IMR-90 (cell line): Measurements from ENCODE around the gene GSTT2B. TPM values are rescaled to one million over a fixed set of nuclear protein-coding genes. Genes with fewer than 3 reads are reported as not detected.

Experiments
- ATAC-seq: fragments of 200-7000 bp; cut with Tn5 transposase; 2 replicates; pipeline ENCODE4 v1.9.1; 2020; ENCODE audit warnings: low read depth, mild to moderate bottlenecking, moderate library complexity
- BruUV-seq: library from RNA; stranded (reverse); fragments of 400-500 nt; replicated peaks from 2 replicates; lab custom pipeline; 2021; lab: Mats Ljungman, UMichigan
- CTCF ChIA-PET: fragments of 300-600 bp; formaldehyde crosslinking; extraction: SDS; loops from one replicate; lab custom pipeline; 2021; ENCODE audit warnings: antibody characterized with exemption; lab: Yijun Ruan, JAX
- POLR2A ChIA-PET: fragments of 300-600 bp; sonication (Branson Sonifier 250); formaldehyde crosslinking; loops from one replicate; lab custom pipeline; 2022; ENCODE audit warnings: antibody characterized with exemption; ENCODE audit not compliant: unreplicated experiment; lab: Charles Lee
- DNase-seq: peaks from one replicate; pipeline ENCODE4 v3.0.0; 2013
- H2AFZ ChIP-seq: replicated peaks from 2 replicates; pipeline ENCODE3; 2013; ENCODE audit warnings: low read length, mild to moderate bottlenecking; ENCODE audit not compliant: poor library complexity
- H2AK5ac ChIP-seq: 2 replicates; pipeline ENCODE4 v1.6.1; 2013; ENCODE audit warnings: low read depth, low read length, inconsistent platforms
- H2AK9ac ChIP-seq: replicated peaks from 2 replicates; pipeline ENCODE3; 2013; ENCODE audit warnings: mild to moderate bottlenecking, low read depth, low read length, moderate library complexity; ENCODE audit not compliant: poor library complexity
- H2BK120ac ChIP-seq: 2 replicates; pipeline ENCODE4 v1.6.1; 2013; ENCODE audit warnings: low read depth, low read length, inconsistent platforms
- H2BK15ac ChIP-seq: 3 replicates; pipeline ENCODE4 v1.6.1; 2013; ENCODE audit warnings: low read depth, low read length, inconsistent platforms
- H2BK20ac ChIP-seq: 2 replicates; pipeline ENCODE4 v1.6.1; 2013; ENCODE audit warnings: low read depth, mild to moderate bottlenecking, inconsistent platforms, low read length, moderate library complexity
- H2BK5ac ChIP-seq: 2 replicates; pipeline ENCODE4 v1.6.1; 2013; ENCODE audit warnings: mild to moderate bottlenecking, low read depth, low read length, inconsistent platforms; ENCODE audit not compliant: poor library complexity, severe bottlenecking
- H3K14ac ChIP-seq: replicated peaks from 2 replicates; pipeline ENCODE4 v1.6.1; 2013; ENCODE audit warnings: low read depth, low read length, inconsistent platforms
- H3K18ac ChIP-seq: 2 replicates; pipeline ENCODE4 v1.6.1; 2013; ENCODE audit warnings: low read depth, low read length, control low read depth
- H3K23ac ChIP-seq: 2 replicates; pipeline ENCODE4 v1.6.1; 2013; ENCODE audit warnings: low read depth, low read length, inconsistent platforms
- H3K27ac ChIP-seq: 2 replicates; pipeline ENCODE4 v1.5.1; 2013; ENCODE audit warnings: mild to moderate bottlenecking, control low read depth, low read length; ENCODE audit not compliant: insufficient read depth
- H3K27me3 ChIP-seq: 2 replicates; pipeline ENCODE4 v1.6.1; 2013; ENCODE audit warnings: low read length; ENCODE audit not compliant: control insufficient read depth, insufficient read depth
- H3K36me3 ChIP-seq: 2 replicates; pipeline ENCODE4 v1.6.1; 2013; ENCODE audit warnings: low read length, mixed read lengths; ENCODE audit not compliant: control insufficient read depth, insufficient read depth
- H3K4ac ChIP-seq: 2 replicates; pipeline ENCODE4 v1.6.1; 2013; ENCODE audit warnings: low read depth, low read length, inconsistent platforms
- H3K4me1 ChIP-seq: 2 replicates; pipeline ENCODE4 v1.6.1; 2013; ENCODE audit warnings: low read length, mixed read lengths; ENCODE audit not compliant: control insufficient read depth, insufficient read depth
- H3K4me2 ChIP-seq: 2 replicates; pipeline ENCODE4 v1.6.1; 2013; ENCODE audit warnings: low read depth, mild to moderate bottlenecking, control low read depth, low read length, moderate library complexity
- H3K4me3 ChIP-seq: 2 replicates; pipeline ENCODE4 v1.5.1; 2013; ENCODE audit warnings: low read depth, mild to moderate bottlenecking, control low read depth, low read length, moderate library complexity; ENCODE audit not compliant: insufficient read depth
- H3K56ac ChIP-seq: 2 replicates; pipeline ENCODE4 v1.6.1; 2013; ENCODE audit warnings: low read length, inconsistent platforms; ENCODE audit not compliant: insufficient read depth; ENCODE audit errors: extremely low read depth
- H3K79me1 ChIP-seq, 2 experiments: 2 replicates each; pipeline ENCODE4 v1.6.1; 2013; ENCODE audit warnings: low read length in 2 of 2, inconsistent platforms in 1 of 2, low read depth in 1 of 2
- H3K9ac ChIP-seq: 2 replicates; pipeline ENCODE4 v1.6.1; 2013; ENCODE audit warnings: low read depth, low read length, control low read depth
- H3K9me1 ChIP-seq: 2 replicates; pipeline ENCODE4 v1.6.1; 2013; ENCODE audit warnings: low read length, inconsistent platforms; ENCODE audit not compliant: insufficient read depth
- H3K9me3 ChIP-seq: 2 replicates; pipeline ENCODE4 v1.6.1; 2013; ENCODE audit warnings: low read length; ENCODE audit not compliant: control insufficient read depth, insufficient read depth
- H4K20me1 ChIP-seq: 2 replicates; pipeline ENCODE4 v1.6.1; 2013; ENCODE audit warnings: low read length, inconsistent platforms; ENCODE audit not compliant: insufficient read depth
- H4K5ac ChIP-seq: 2 replicates; pipeline ENCODE4 v1.6.1; 2013; ENCODE audit warnings: mild to moderate bottlenecking, low read depth, low read length, control low read depth
- H4K8ac ChIP-seq, 2 experiments: 2 replicates each; pipeline ENCODE4 v1.6.1; 2013; ENCODE audit warnings: low read depth in 2 of 2, low read length in 2 of 2, control low read depth in 1 of 2, inconsistent platforms in 1 of 2
- H4K91ac ChIP-seq: 2 replicates; pipeline ENCODE4 v1.6.1; 2013; ENCODE audit warnings: low read depth, low read length, inconsistent platforms; ENCODE audit not compliant: insufficient read depth
- BHLHE40 ChIP-seq: fragments of 150-350 bp; IDR thresholded peaks from 2 replicates; pipeline ENCODE4 v1.6.1; 2016; ENCODE audit warnings: mild to moderate bottlenecking, low read depth, low read length
- CEBPB ChIP-seq: IDR thresholded peaks from 2 replicates; pipeline ENCODE4 v1.6.1; 2012; ENCODE audit warnings: low read depth, low read length, improper control_type of control experiment
- CHD1 ChIP-seq: IDR thresholded peaks from 2 replicates; pipeline ENCODE4 v1.6.1; 2012; ENCODE audit warnings: low read depth, low read length, improper control_type of control experiment
- ELK1 ChIP-seq: fragments of 150-350 bp; IDR thresholded peaks from 2 replicates; pipeline ENCODE4 v1.6.1; 2016; ENCODE audit warnings: low read depth, mild to moderate bottlenecking, low read length, moderate library complexity, borderline replicate concordance
- FOS ChIP-seq: fragments of 150-350 bp; IDR thresholded peaks from 2 replicates; pipeline ENCODE4 v1.6.1; 2016; ENCODE audit warnings: low read depth, low read length
- MAFK ChIP-seq: IDR thresholded peaks from 2 replicates; pipeline ENCODE4 v1.6.1; 2012; ENCODE audit warnings: low read depth, low read length, improper control_type of control experiment
- MAZ ChIP-seq: IDR thresholded peaks from 2 replicates; pipeline ENCODE4 v1.6.1; 2012; ENCODE audit warnings: low read depth, mild to moderate bottlenecking, low read length, improper control_type of control experiment, moderate library complexity, borderline replicate concordance
- MXI1 ChIP-seq: IDR thresholded peaks from 2 replicates; pipeline ENCODE4 v1.6.1; 2012; ENCODE audit warnings: low read depth, mild to moderate bottlenecking, low read length, moderate library complexity, borderline replicate concordance
- NFE2L2 ChIP-seq: fragments of 150-350 bp; IDR thresholded peaks from 2 replicates; pipeline ENCODE4 v1.6.1; 2016; ENCODE audit warnings: low read depth, mild to moderate bottlenecking, low read length
- POLR2A ChIP-seq: IDR thresholded peaks from 2 replicates; pipeline ENCODE4 v1.6.1; 2012; ENCODE audit warnings: mild to moderate bottlenecking, low read depth, low read length
- RAD21 ChIP-seq: IDR thresholded peaks from 2 replicates; pipeline ENCODE4 v1.6.1; 2012; ENCODE audit warnings: low read length, improper control_type of control experiment
- RCOR1 ChIP-seq: IDR thresholded peaks from 2 replicates; pipeline ENCODE4 v1.6.1; 2012; ENCODE audit warnings: mild to moderate bottlenecking, low read length, improper control_type of control experiment; ENCODE audit not compliant: insufficient replicate concordance
- RFX5 ChIP-seq: IDR thresholded peaks from 2 replicates; pipeline ENCODE4 v1.8.0; 2012; ENCODE audit warnings: low read depth, mild to moderate bottlenecking, low read length, moderate library complexity
- SMC3 ChIP-seq: fragments of 150-350 bp; IDR thresholded peaks from 2 replicates; pipeline ENCODE4 v1.6.1; 2016; ENCODE audit warnings: low read depth, mild to moderate bottlenecking, antibody characterized with exemption, low read length, moderate library complexity
- USF2 ChIP-seq: fragments of 150-350 bp; IDR thresholded peaks from 2 replicates; pipeline ENCODE4 v1.6.1; 2017; ENCODE audit warnings: mild to moderate bottlenecking, antibody characterized with exemption, low read length, low read depth
- WGBS, 2 experiments: methylation state at CpG; one replicate each; pipeline versions ENCODE4 v1.1.5 to v1.1.7; 2013; ENCODE audit warnings: missing lambda C conversion rate in 2 of 2; ENCODE audit not compliant: insufficient read length in 1 of 2; ENCODE audit errors: extremely low coverage in 2 of 2; 5-methylcytosine and 5-hydroxymethylcytosine counted together
- dilution Hi-C: fragments of 300-500 bp; cut with HindIII; formaldehyde crosslinking; loops from one replicate; pipeline ENCODE4 v1.14.3; 2018; ENCODE audit warnings: low sequenced_read_pairs; ENCODE audit not compliant: unreplicated experiment
- in situ Hi-C: fragments of 300-500 bp; cut with MboI; formaldehyde crosslinking; loops from 3 replicates; pipeline ENCODE4 v1.14.3; 2019; ENCODE audit warnings: low sequenced_read_pairs, inconsistent platforms, mixed read lengths
- intact Hi-C: fragments of 100-400 bp; cut with micrococcal nuclease; formaldehyde crosslinking; loops from 2 replicates; pipeline ENCODE4 v1.10.0; 2022
- polyA plus RNA-seq, 3 experiments: library from polyadenylated mRNA; depleted of rRNA; stranded (reverse); fragments of >200 nt; gene quantifications; 2 replicates each; pipeline ENCODE4 v1.2.3, GENCODE V29; 2012; ENCODE audit warnings: low replicate concordance in 1 of 3
- total RNA-seq: library from RNA; depleted of rRNA; stranded (reverse); fragments of >200 nt; gene quantifications from 2 replicates; pipeline ENCODE4 v1.2.3, GENCODE V29; 2012

GSTT2B gene
- total and polyA plus RNA-seq, 2 of the 4 experiments (the other 2 are of a cell fraction) = 15.1 to 77.0 TPM

GRCh38 chr22:24009227-24010017, 48.4 kb upstream of the GSTT2B start:
- H3K36me3 ChIP-seq = no peaks in the 10 kb centered on the region
- no peak overlapping the region for H4K8ac ChIP-seq
- H2AK5ac ChIP-seq = no peak overlapping the region
- ChIA-PET CTCF (interaction anchor here (0.6 kb wide), 1 partner anchor 120 kb away, joined by 3 read pairs; no protein-coding TSS in a partner anchor), POLR2A (no interaction called here)
- H2BK20ac ChIP-seq = no peak overlapping the region
- no peak overlapping the region for H2AFZ ChIP-seq
- no peak for DNase-seq
- peaks cover 4% of the 10 kb centered on the region; the same call in 1 of the 2 replicates for H4K20me1 ChIP-seq
- H3K14ac ChIP-seq = no peak overlapping the region
- intact Hi-C loops = loop anchor here (2.0 to 10.0 kb wide), 2 partner anchors 75 to 137 kb away; no protein-coding TSS in a partner anchor
- H3K9me1 ChIP-seq = peaks cover 3% of the 10 kb centered on the region; the same call in 1 of the 2 replicates
- no peak overlapping the region for H3K4me3 ChIP-seq
- H3K9ac ChIP-seq = no peak overlapping the region
- in situ Hi-C loops = no loop called here
- H3K23ac ChIP-seq = no peak overlapping the region
- H2BK15ac ChIP-seq = no peak overlapping the region
- no peak overlapping the region for H2BK5ac ChIP-seq
- dilution Hi-C loops = no loop called here
- H3K4me1 ChIP-seq = peaks cover 3% of the 10 kb centered on the region; the same call in 1 of the 2 replicates
- no peak overlapping the region for H2BK120ac ChIP-seq
- H3K79me1 ChIP-seq = peaks cover 9 to 26% of the 10 kb centered on the region in 2 experiments
- WGBS, 2 experiments = 65% methylated on average over 4 of the region's 7 CpGs; no CpG with 5 or more reads in 1 of the 2 experiments
- no TSS peak for BruUV-seq
- H3K4ac ChIP-seq = no peak overlapping the region
- no peak overlapping the region for H4K91ac ChIP-seq
- H2AK9ac ChIP-seq = no peak overlapping the region
- H3K18ac ChIP-seq = no peak overlapping the region
- no peak for ATAC-seq
- H3K27ac ChIP-seq = no peak overlapping the region
- no peaks in the 10 kb centered on the region for H3K9me3 ChIP-seq
- no peak overlapping the region for H3K56ac ChIP-seq
- H4K5ac ChIP-seq = no peak overlapping the region
- no peak overlapping the region for H3K4me2 ChIP-seq
- no peaks in the 10 kb centered on the region; the same call in 1 of the 2 replicates for H3K27me3 ChIP-seq
- no peak for TF ChIP-seq SMC3
- no peak for TF ChIP-seq RCOR1
- TF ChIP-seq NFE2L2 = no peak
- no peak for TF ChIP-seq CEBPB
- no peak for TF ChIP-seq MAZ
- TF ChIP-seq POLR2A = no peak
- no peak for TF ChIP-seq RFX5
- no peak for TF ChIP-seq ELK1
- no peak for TF ChIP-seq MXI1
- no peak for TF ChIP-seq MAFK
- no peak for TF ChIP-seq RAD21
- no peak for TF ChIP-seq FOS
- no peak for TF ChIP-seq BHLHE40
- no peak for TF ChIP-seq CHD1
- no peak for TF ChIP-seq USF2
